SIG-M5 treated with dmso at 0.1 percent for 504 hours (cell line): ENCODE results near the gene HESX1.
A peak's percentile ranks its signal among the peaks of the same experiment; 100 is the strongest.

Experiments
- DNase-seq: peaks from one replicate; lab custom pipeline; 2025; ENCODE audit not compliant: unreplicated experiment; lab: John Stamatoyannopoulos, UW

HESX1 gene

GRCh38 chr3:57169108-57169507 is 30.7 kb downstream of the HESX1 start:
- DNase-seq, result no peak

GRCh38 chr3:57168151-57168550 is 31.6 kb downstream of the HESX1 start:
- no peak for DNase-seq

- DNase-seq, result no peak
Measured at GRCh38 chr3:57166660-57167059, 33.1 kb downstream of the HESX1 start.

- no peak for DNase-seq
Measured at GRCh38 chr3:57165641-57166040, 34.1 kb downstream of the HESX1 start.

GRCh38 chr3:57164657-57165573 is 34.9 kb downstream of the HESX1 start, which contains the start of gene IL17RD:
Gene IL17RD, minus strand, starts transcription at chr3:57165353. Its CDS starts 67 bp downstream, at chr3:57165286.
- peak; percentile 50 for DNase-seq

GRCh38 chr3:57164217-57164656 is 35.5 kb downstream of the HESX1 start:
- no peak for DNase-seq

- no peak for DNase-seq
Measured at GRCh38 chr3:57163751-57164150, 36.0 kb downstream of the HESX1 start.

GRCh38 chr3:57161915-57162314 is 37.9 kb downstream of the HESX1 start:
- no peak for DNase-seq

GRCh38 chr3:57160765-57161538 is 38.8 kb downstream of the HESX1 start:
- DNase-seq, result no peak

- no peak for DNase-seq
Measured at GRCh38 chr3:57160076-57160764, 39.6 kb downstream of the HESX1 start.

GRCh38 chr3:57158813-57159738 is 40.7 kb downstream of the HESX1 start:
- DNase-seq, result peak; percentile 29

GRCh38 chr3:57158325-57158724 is 41.5 kb downstream of the HESX1 start:
- DNase-seq, result no peak

- DNase-seq, result no peak
Measured at GRCh38 chr3:57157545-57157944, 42.2 kb downstream of the HESX1 start.

- no peak for DNase-seq
Measured at GRCh38 chr3:57155310-57155643, 44.5 kb downstream of the HESX1 start.

GRCh38 chr3:57154470-57155309 is 45.1 kb downstream of the HESX1 start:
- no peak for DNase-seq

GRCh38 chr3:57152151-57153143 is 47.3 kb downstream of the HESX1 start:
- no peak for DNase-seq

GRCh38 chr3:57151749-57152148 is 48.0 kb downstream of the HESX1 start:
- no peak for DNase-seq

- DNase-seq, result no peak
Measured at GRCh38 chr3:57151021-57151449, 48.7 kb downstream of the HESX1 start.
